Measurements from ENCODE around the gene B4GALNT1.
A peak's percentile ranks its signal among the peaks of the same experiment; 100 is the strongest.
"Not testable (repeated sequence)": the region's sequence is repeated elsewhere in the genome, so short reads cannot be mapped to it uniquely, and the experiment has no call there.

Gene B4GALNT1

DNA sequence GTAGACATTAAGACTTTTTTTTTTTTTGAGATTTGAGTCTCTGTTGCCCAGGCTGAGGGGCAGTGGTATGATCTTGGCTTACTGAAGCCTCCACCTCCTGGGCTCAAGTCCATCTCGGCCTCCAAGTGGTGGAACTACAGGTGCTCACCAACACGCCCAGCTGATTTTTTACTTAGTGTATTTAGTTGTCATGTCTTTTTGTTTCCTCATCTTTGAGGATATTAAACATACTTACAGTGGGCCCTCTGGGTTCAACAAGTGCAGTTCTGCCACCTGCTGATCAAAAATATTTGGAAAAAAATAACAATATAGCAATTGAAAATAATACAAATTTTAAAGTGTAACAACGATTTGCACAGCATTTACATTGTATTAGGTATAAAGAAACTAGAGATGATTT lies 4.4 kb upstream of the B4GALNT1 start:
- no peak for DNase-seq (ENCODE audit: low read depth in 2 of 2)

DNA sequence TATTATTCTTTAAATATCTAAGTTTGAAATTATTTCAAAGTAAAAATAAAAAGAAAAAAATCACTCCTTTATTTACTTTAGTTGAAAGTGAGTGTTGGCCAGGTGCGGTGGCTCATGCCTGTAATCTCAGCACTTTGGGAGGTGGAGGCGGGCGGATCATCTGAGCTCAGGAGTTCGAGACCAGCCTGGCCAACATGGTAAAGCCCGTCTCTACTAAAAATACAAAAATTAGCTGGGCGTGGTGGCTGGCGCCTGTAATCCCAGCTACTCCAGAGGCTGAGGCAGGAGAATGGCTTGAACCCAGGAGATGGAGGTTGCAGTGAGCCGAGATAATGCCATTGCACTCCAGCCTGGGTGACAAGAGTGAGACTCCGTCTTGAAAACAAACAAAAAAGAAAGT lies 3.7 kb upstream of the B4GALNT1 start:
- not testable (repeated sequence) for DNase-seq (ENCODE audit: low read depth in 2 of 2)

- no peak for DNase-seq (ENCODE audit: low read depth in 2 of 2)
Measured at GRCh38 chr12:57632073-57632957, 686 bp downstream of the B4GALNT1 start.

DNA sequence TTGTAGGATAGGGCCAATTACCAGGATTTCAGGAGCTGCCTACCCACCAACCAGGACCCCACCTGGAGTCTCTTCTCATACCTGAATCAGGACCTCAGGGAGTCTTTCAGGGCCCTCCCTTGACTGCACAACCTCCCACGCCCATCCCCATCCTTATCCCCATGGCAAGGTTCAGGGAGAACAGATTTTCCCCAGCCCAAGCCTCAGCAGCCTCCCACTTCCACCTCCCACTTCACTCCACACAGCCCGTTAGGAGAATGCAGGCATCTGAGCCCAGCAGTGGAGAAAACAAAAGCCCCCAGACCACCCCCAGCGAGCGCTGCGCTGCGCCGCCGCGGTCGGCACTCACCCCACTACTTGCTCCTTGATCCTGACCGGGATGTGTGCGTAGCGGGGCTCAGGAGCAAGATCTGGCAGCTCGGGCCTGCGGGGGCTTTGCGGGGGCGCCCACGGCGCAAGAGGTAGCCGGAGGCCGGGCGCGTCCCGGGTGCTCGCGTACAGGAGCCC lies 1.4 kb downstream of the B4GALNT1 start:
- no peak for DNase-seq (ENCODE audit: low read depth in 2 of 2)

- no peak for DNase-seq (ENCODE audit: low read depth in 2 of 2)
Measured at GRCh38 chr12:57630891-57631433, 2.0 kb downstream of the B4GALNT1 start.

- no peak for DNase-seq (ENCODE audit: low read depth in 2 of 2)
Measured at GRCh38 chr12:57629897-57630471, 3.0 kb downstream of the B4GALNT1 start.

- DNase-seq (ENCODE audit: low read depth in 2 of 2), result no peak
Measured at GRCh38 chr12:57628280-57629191, 4.5 kb downstream of the B4GALNT1 start.

DNA sequence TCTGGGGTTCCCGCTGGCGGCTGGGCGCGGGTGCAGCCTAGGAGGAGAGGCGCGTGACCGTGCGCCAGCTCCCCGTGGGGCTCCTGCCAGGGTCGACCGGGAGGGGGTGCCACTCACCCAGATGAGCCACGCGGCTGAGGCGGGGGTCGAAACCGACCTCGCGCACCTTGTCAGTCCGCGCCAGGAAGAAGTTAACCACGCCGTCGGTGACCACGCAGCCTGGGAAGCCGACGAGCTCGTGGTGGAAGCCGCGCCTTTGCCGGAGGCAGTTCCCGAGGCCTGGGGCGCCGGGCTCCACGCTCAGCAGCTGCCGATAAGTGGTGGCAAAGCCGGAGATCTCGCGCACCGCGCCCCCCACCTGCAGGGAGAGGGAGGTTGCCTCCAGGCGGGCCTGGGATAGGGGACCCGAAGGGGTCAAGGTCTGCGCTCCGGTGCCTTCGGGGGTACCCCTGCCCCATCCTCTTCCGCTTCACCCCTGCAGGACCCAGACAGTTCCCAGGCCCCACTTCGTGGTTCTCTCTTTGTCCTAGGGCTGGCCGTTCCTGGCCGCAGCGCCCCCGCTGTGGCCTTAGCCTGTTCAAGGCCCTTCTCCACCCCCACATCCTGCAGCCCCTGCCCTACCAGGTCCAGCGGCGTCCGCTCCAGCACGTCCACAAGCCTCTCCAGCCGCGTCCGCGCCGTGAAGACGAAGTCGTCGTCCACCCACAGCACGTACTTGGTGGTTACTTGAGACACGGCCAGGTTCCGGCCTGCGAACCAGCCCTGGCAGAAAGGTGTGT lies 5.3 kb downstream of the B4GALNT1 start:
- no peak for DNase-seq (ENCODE audit: low read depth in 2 of 2)

GRCh38 chr12:57626921-57627445 lies 6.0 kb downstream of the B4GALNT1 start:
- no peak for DNase-seq (ENCODE audit: low read depth in 2 of 2)

- no peak for DNase-seq (ENCODE audit: low read depth in 2 of 2)
Measured at GRCh38 chr12:57626111-57626920, 6.7 kb downstream of the B4GALNT1 start.

DNA sequence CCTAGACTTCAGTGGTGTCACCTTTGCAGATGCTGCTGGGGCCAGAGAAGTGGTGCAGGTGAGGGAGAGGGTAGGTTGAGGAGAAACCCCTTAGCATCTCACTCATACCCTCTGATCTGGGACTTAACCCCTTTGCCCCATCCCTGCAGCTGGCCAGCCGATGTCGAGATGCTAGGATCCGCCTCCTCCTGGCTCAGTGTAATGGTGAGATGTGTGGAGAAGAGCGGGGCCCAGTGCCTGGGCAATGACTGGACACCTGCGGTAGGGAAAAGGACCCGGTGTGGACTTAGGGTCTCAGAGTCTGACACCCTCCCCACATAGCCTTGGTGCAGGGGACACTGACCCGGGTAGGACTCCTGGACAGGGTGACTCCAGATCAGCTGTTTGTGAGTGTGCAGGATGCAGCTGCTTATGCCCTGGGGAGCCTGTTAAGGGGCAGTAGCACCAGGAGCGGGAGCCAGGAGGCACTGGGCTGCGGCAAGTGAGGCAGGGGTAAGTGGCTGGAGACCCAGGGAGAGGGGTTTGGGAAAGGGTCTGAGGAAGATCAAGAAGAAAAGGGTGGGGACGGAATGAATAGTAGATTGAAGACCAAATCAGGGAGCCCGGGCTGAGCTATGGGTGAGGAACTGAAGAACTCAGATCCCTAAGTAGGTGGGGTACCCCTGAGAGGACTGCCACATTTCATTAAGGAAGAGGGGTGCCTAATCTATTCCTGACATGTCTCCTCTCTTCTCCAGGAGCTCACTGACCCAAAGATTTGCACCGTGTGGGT lies 7.6 kb downstream of the B4GALNT1 start:
- no peak for DNase-seq (ENCODE audit: low read depth in 2 of 2)

- no peak for DNase-seq (ENCODE audit: low read depth in 2 of 2)
Measured at GRCh38 chr12:57624441-57625220, 8.4 kb downstream of the B4GALNT1 start.

- DNase-seq (ENCODE audit: low read depth in 2 of 2), result no peak
Measured at GRCh38 chr12:57623811-57624390, 9.1 kb downstream of the B4GALNT1 start.

GRCh38 chr12:57623385-57623784 lies 9.6 kb downstream of the B4GALNT1 start:
- no peak for DNase-seq (ENCODE audit: low read depth in 2 of 2)

DNA sequence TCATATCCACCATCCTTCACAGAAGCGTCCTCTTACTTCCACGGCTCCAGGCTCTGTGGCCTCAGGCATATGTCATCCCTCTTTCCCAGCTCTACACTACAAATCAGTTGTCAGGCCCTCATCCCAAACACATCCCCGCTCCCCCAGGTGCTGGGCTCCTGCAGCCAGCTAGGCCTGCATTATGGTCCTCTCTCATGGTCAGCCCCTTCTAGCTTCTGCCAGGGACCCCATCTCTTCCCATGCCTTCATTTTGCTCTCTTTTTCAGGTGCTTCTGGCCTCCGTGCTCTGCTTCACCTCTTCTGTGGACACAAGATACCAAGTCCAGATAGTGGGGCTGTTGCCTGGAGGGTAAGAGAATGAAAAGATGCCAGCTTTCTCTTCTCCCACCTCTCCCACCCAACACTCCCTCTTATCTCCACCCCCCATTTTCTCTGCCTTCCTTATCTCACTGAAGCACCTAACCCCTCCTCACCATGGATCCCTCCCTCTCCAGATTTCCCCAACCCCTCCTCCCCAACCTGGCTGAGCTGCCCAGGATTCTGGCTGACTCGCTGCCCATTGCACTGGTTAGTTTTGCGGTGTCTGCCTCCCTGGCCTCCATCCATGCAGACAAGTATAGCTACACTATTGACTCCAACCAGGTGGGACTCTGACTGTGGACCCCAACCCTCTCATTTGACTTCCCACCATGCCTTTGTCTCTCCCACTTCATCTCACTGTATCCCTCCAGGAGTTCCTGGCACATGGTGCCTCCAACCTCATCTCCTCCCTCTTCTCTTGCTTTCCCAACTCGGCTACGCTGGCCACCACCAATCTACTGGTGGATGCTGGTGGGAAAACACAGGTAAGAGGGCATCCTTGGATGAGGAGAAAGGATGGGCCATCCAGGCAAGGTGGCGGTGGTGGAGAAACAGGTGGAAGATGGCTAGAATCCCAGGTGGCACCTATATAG lies 10.4 kb downstream of the B4GALNT1 start:
- no peak for DNase-seq (ENCODE audit: low read depth in 2 of 2)

- peak in 1 of 2 donors; percentile 23 for DNase-seq (ENCODE audit: low read depth in 2 of 2)
Measured at GRCh38 chr12:57621497-57622292, 11.3 kb downstream of the B4GALNT1 start.
